ENCODE measurements around the gene MPHOSPH9. TPM values are rescaled to one million over a fixed set of nuclear protein-coding genes. Genes with fewer than 3 reads are reported as not detected.

Gene MPHOSPH9
- polyA plus RNA-seq, 3 donors: 6.3 to 14.1 (median 9.2) TPM

GRCh38 chr12:123135688-123136087, 97.3 kb downstream of the MPHOSPH9 start:
- peak overlapping the region in 1 of 7 donors; percentile 14 for H3K27ac Mint-ChIP-seq

GRCh38 chr12:123134826-123135225, 98.1 kb downstream of the MPHOSPH9 start:
- H3K9ac ChIP-seq (ENCODE audit: insufficient read depth, low read length, poor library complexity, severe bottlenecking): no peak overlapping the region
- no peak overlapping the region for H3K4me3 ChIP-seq (replicated peaks in 1 of 3; ENCODE audit: low read depth in 2 of 3, low read length in 3 of 3)
- TF ChIP-seq CTCF (IDR thresholded peaks at IDR 0.05): no peak
- no peaks in the 10 kb centered on the region for H3K79me2 ChIP-seq (ENCODE audit: insufficient read depth, low read length)
- no peak overlapping the region for H3K4me3 Mint-ChIP-seq
- peak overlapping the region in 1 of 7 donors; percentile 21 for H3K27ac Mint-ChIP-seq
- H3K27me3 Mint-ChIP-seq (ENCODE audit: low read depth in 3 of 3): peaks cover 0 to 2% (median 0%) of the 10 kb centered on the region in 3 donors
- peaks cover 0 to 5% of the 10 kb centered on the region in 2 donors for H3K4me1 ChIP-seq (ENCODE audit: control insufficient read depth in 1 of 2, insufficient read depth in 2 of 2, low read length in 2 of 2)
- H3K9me3 ChIP-seq (replicated peaks in 1 of 2; ENCODE audit: control insufficient read depth in 1 of 2, insufficient read depth in 1 of 2, low read length in 2 of 2): no peaks in the 10 kb centered on the region
- intact Hi-C loops (cut with micrococcal nuclease): no loop called here
- no peak overlapping the region for H3K27ac ChIP-seq (ENCODE audit: low read depth in 1 of 2, low read length in 2 of 2)
- H2AFZ ChIP-seq (ENCODE audit: insufficient read depth, low read depth, low read length, poor library complexity, severe bottlenecking): no peak overlapping the region
- DNase-seq: no peak
- WGBS (ENCODE audit: insufficient coverage): 44% methylated on average over 2 of the region's 6 CpGs
- no peaks in the 10 kb centered on the region for H3K36me3 ChIP-seq (replicated peaks in 1 of 2; ENCODE audit: control insufficient read depth in 1 of 2, insufficient read depth in 2 of 2, low read length in 2 of 2)
- H3K4me2 ChIP-seq (replicated peaks; ENCODE audit: extremely low read depth, low read length, poor library complexity, severe bottlenecking): no peak overlapping the region
- no peaks in the 10 kb centered on the region for H3K27me3 ChIP-seq (ENCODE audit: control insufficient read depth in 2 of 2, insufficient read depth in 2 of 2, low read length in 2 of 2)
- no peaks in the 10 kb centered on the region for H4K20me1 ChIP-seq (ENCODE audit: insufficient read depth, low read length)
- peaks cover 0 to 2% of the 10 kb centered on the region in 2 donors for H3K36me3 Mint-ChIP-seq
- H3K9me3 Mint-ChIP-seq: peaks cover 0 to 1% (median 0%) of the 10 kb centered on the region in 7 donors
- peaks cover 6% of the 10 kb centered on the region for H3K4me1 Mint-ChIP-seq

More at GRCh38 chr12:123135688-123136087, 97.3 kb downstream of the MPHOSPH9 start:
- no peak overlapping the region for H3K4me3 Mint-ChIP-seq
- no peak overlapping the region for H3K9ac ChIP-seq (ENCODE audit: insufficient read depth, low read length, poor library complexity, severe bottlenecking)
- H3K36me3 Mint-ChIP-seq: peaks cover 0 to 2% of the 10 kb centered on the region in 2 donors
- no peaks in the 10 kb centered on the region for H4K20me1 ChIP-seq (ENCODE audit: insufficient read depth, low read length)
- no peak overlapping the region for H2AFZ ChIP-seq (ENCODE audit: insufficient read depth, low read depth, low read length, poor library complexity, severe bottlenecking)
- H3K27me3 ChIP-seq (ENCODE audit: control insufficient read depth in 2 of 2, insufficient read depth in 2 of 2, low read length in 2 of 2): no peaks in the 10 kb centered on the region
- no peak for TF ChIP-seq CTCF (IDR thresholded peaks at IDR 0.05)
- peaks cover 6% of the 10 kb centered on the region for H3K4me1 Mint-ChIP-seq
- H3K4me1 ChIP-seq (ENCODE audit: control insufficient read depth in 1 of 2, insufficient read depth in 2 of 2, low read length in 2 of 2): peaks cover 0 to 5% of the 10 kb centered on the region in 2 donors
- peaks cover 0 to 2% (median 0%) of the 10 kb centered on the region in 3 donors for H3K27me3 Mint-ChIP-seq (ENCODE audit: low read depth in 3 of 3)
- no peak overlapping the region for H3K4me3 ChIP-seq (replicated peaks in 1 of 3; ENCODE audit: low read depth in 2 of 3, low read length in 3 of 3)
- H3K9me3 ChIP-seq (replicated peaks in 1 of 2; ENCODE audit: control insufficient read depth in 1 of 2, insufficient read depth in 1 of 2, low read length in 2 of 2): no peaks in the 10 kb centered on the region
- DNase-seq: no peak
- intact Hi-C loops (cut with micrococcal nuclease): no loop called here
- WGBS (ENCODE audit: insufficient coverage): 67% methylated on average over 3 of the region's 8 CpGs
- no peaks in the 10 kb centered on the region for H3K79me2 ChIP-seq (ENCODE audit: insufficient read depth, low read length)
- no peak overlapping the region for H3K4me2 ChIP-seq (replicated peaks; ENCODE audit: extremely low read depth, low read length, poor library complexity, severe bottlenecking)
- H3K9me3 Mint-ChIP-seq: no peaks in the 10 kb centered on the region
- no peak overlapping the region for H3K27ac ChIP-seq (ENCODE audit: low read depth in 1 of 2, low read length in 2 of 2)
- no peaks in the 10 kb centered on the region for H3K36me3 ChIP-seq (replicated peaks in 1 of 2; ENCODE audit: control insufficient read depth in 1 of 2, insufficient read depth in 2 of 2, low read length in 2 of 2)

Data from CD14-positive monocyte (primary cell).